Kidney (tissue), 14 donors: Measurements from ENCODE around the gene ZIC5. TPM values are rescaled to one million over a fixed set of nuclear protein-coding genes. Genes with fewer than 3 reads are reported as not detected.

ENCODE experiments used
- DNase-seq, 5 donors: peaks; one replicate each; pipeline ENCODE4 v3.0.0-alpha.2; 2013 to 2020
- FAIRE-seq: peaks from 2 replicates; lab custom pipeline; 2012; peaks lifted over from hg19 to GRCh38; lab: Jason Lieb, UNC
- H3K27ac ChIP-seq, 2 donors: one replicate each; pipeline ENCODE4 v1.7.0; 2013; ENCODE audit warnings: low read depth in 2 of 2, low read length in 2 of 2, inconsistent platforms in 1 of 2
- H3K27me3 ChIP-seq: one replicate; pipeline ENCODE4 v1.7.1; 2013; ENCODE audit warnings: low read length, inconsistent platforms; ENCODE audit not compliant: control insufficient read depth, insufficient read depth
- H3K36me3 ChIP-seq, 3 donors: one replicate each; pipeline versions ENCODE4 v1.7.0 to v1.7.1; 2013; ENCODE audit warnings: low read length in 3 of 3, control low read depth in 1 of 3, inconsistent platforms in 1 of 3; ENCODE audit not compliant: insufficient read depth in 3 of 3, control insufficient read depth in 2 of 3
- H3K4me1 ChIP-seq, 3 donors: one replicate each; pipeline versions ENCODE4 v1.7.0 to v1.7.1; 2013; ENCODE audit warnings: low read length in 3 of 3, inconsistent platforms in 1 of 3, low read depth in 1 of 3; ENCODE audit not compliant: control insufficient read depth in 2 of 3, insufficient read depth in 2 of 3
- H3K4me3 ChIP-seq, 3 donors: one replicate each; pipeline versions ENCODE4 v1.7.0 to v1.8.1; 2013; ENCODE audit warnings: low read length in 3 of 3, control low read depth in 1 of 3, inconsistent platforms in 1 of 3
- H3K9ac ChIP-seq, 3 donors: one replicate each; pipeline versions ENCODE4 v1.7.0 to v1.7.1; 2013; ENCODE audit warnings: low read length in 3 of 3, control low read depth in 1 of 3, inconsistent platforms in 1 of 3
- H3K9me3 ChIP-seq, 3 donors: one replicate each; pipeline versions ENCODE4 v1.7.0 to v1.7.1; 2013; ENCODE audit warnings: low read length in 3 of 3, control low read depth in 1 of 3, inconsistent platforms in 1 of 3; ENCODE audit not compliant: control insufficient read depth in 2 of 3, insufficient read depth in 1 of 3
- CTCF ChIP-seq: IDR thresholded peaks from 3 replicates; pipeline ENCODE4 v1.5.1; 2012; ENCODE audit warnings: mild to moderate bottlenecking, moderate library complexity, borderline replicate concordance; ENCODE audit not compliant: insufficient read depth; ENCODE audit errors: extremely low read depth
- intact Hi-C: fragments of 100-400 bp; cut with DNase I; formaldehyde crosslinking; loops from one replicate; pipeline ENCODE4 v1.11.1; 2022
- polyA plus RNA-seq: library from polyadenylated mRNA; stranded (reverse); fragments of 350-450 nt; fragmentation: Illumina TruSeq; extraction: RNeasy Lipid Tissue Mini Kit (QIAGEN cat#74804); gene quantifications from one replicate; pipeline ENCODE4 v1.2.3, GENCODE V29; 2014; ENCODE audit warnings: low read depth, low replicate concordance; ENCODE audit not compliant: insufficient read depth
- total RNA-seq: library from RNA; stranded (reverse); fragmentation: NEBNext Ultra II Directional; extraction: Animal tissue kit (Norgen Biotek cat#: 25700); gene quantifications from one replicate; pipeline ENCODE4 v1.2.1, GENCODE V29; 2021
- donor health status: control.
- donor health status: control.
- donor health status: control.
- donor health status: control.
- donor health status: control.
- donor health status: DM: yes; HTN: yes; CAD: no.
- donor health status: Normal renal cell carcinoma (clear cell type).

ZIC5 gene
- total and polyA plus RNA-seq, 2 donors from 2014 or later, result not detected

GRCh38 chr13:99985886-99986527 is 14.4 kb upstream of the ZIC5 start:
- H3K4me3 ChIP-seq, result no peak overlapping the region
- DNase-seq (peak in 2 of 5 donors; percentile 16 to 52), FAIRE-seq (no peak)
- peaks cover 0 to 2% (median 0%) of the 10 kb centered on the region in 3 donors for H3K9me3 ChIP-seq
- no peak overlapping the region for H3K9ac ChIP-seq
- intact Hi-C loops, result no loop called here
- H3K27ac ChIP-seq, result no peak overlapping the region
- peaks cover 69% of the 10 kb centered on the region for H3K27me3 ChIP-seq
- no peak for TF ChIP-seq CTCF
- H3K4me1 ChIP-seq, result peaks cover 0 to 2% (median 0%) of the 10 kb centered on the region in 3 donors
- no peaks in the 10 kb centered on the region for H3K36me3 ChIP-seq

GRCh38 chr13:99985241-99985874 is 13.8 kb upstream of the ZIC5 start:
- intact Hi-C loops, result no loop called here
- H3K9ac ChIP-seq, result no peak overlapping the region
- H3K9me3 ChIP-seq, result peaks cover 0 to 2% (median 0%) of the 10 kb centered on the region in 3 donors
- no peak for FAIRE-seq
- no peaks in the 10 kb centered on the region for H3K36me3 ChIP-seq
- H3K27me3 ChIP-seq, result peaks cover 65% of the 10 kb centered on the region
- H3K4me1 ChIP-seq, result peaks cover 0 to 2% (median 0%) of the 10 kb centered on the region in 3 donors
- TF ChIP-seq CTCF, result no peak
- peak in 4 of 5 donors; percentile 22 to 37 (median 26) for DNase-seq
- H3K27ac ChIP-seq, result no peak overlapping the region
- H3K4me3 ChIP-seq, result no peak overlapping the region

- H3K9me3 ChIP-seq, result peaks cover 0 to 2% (median 0%) of the 10 kb centered on the region in 3 donors
- no peak overlapping the region for H3K4me3 ChIP-seq
- H3K27me3 ChIP-seq, result peaks cover 60% of the 10 kb centered on the region
- no peak for TF ChIP-seq CTCF
- no peak overlapping the region for H3K9ac ChIP-seq
- intact Hi-C loops, result no loop called here
- H3K4me1 ChIP-seq, result peaks cover 0 to 7% (median 0%) of the 10 kb centered on the region in 3 donors
- no peak overlapping the region for H3K27ac ChIP-seq
- no peaks in the 10 kb centered on the region for H3K36me3 ChIP-seq
- FAIRE-seq (no peak), DNase-seq (peak in 3 of 5 donors; percentile 40 to 66 (median 44))
Measured at GRCh38 chr13:99984461-99985240, 13.1 kb upstream of the ZIC5 start.
